Endometrium (tissue), 2 donors: ENCODE measurements around the gene RBPMS2.

ENCODE experiments used
- FAIRE-seq: peaks from 2 replicates; lab custom pipeline; 2012; peaks lifted over from hg19 to GRCh38; lab: Jason Lieb, UNC
- donor health status: control.
- donor health status: control.

The RBPMS2 gene

GRCh38 chr15:64782751-64783150, 7.4 kb upstream of the RBPMS2 start:
- FAIRE-seq = no peak

GRCh38 chr15:64781299-64781698, 5.9 kb upstream of the RBPMS2 start:
- FAIRE-seq = no peak

- FAIRE-seq = no peak
Observed at GRCh38 chr15:64780600-64781156, 5.3 kb upstream of the RBPMS2 start.

- no peak for FAIRE-seq
Observed at GRCh38 chr15:64779630-64780029, 4.2 kb upstream of the RBPMS2 start.

GRCh38 chr15:64779024-64779423, 3.6 kb upstream of the RBPMS2 start:
- FAIRE-seq = no peak

- no peak for FAIRE-seq
Observed at GRCh38 chr15:64776402-64776786, 1.0 kb upstream of the RBPMS2 start.

GRCh38 chr15:64774629-64775493, 528 bp downstream of the RBPMS2 start:
- no peak for FAIRE-seq

- no peak for FAIRE-seq
Observed at GRCh38 chr15:64774037-64774628, 1.3 kb downstream of the RBPMS2 start.

GRCh38 chr15:64773606-64774005, 1.8 kb downstream of the RBPMS2 start:
- FAIRE-seq = no peak

- no peak for FAIRE-seq
Observed at GRCh38 chr15:64772964-64773363, 2.4 kb downstream of the RBPMS2 start.

GRCh38 chr15:64772488-64772887, 2.9 kb downstream of the RBPMS2 start:
- no peak for FAIRE-seq

GRCh38 chr15:64770626-64771025, 4.8 kb downstream of the RBPMS2 start:
- no peak for FAIRE-seq

- FAIRE-seq = no peak
Observed at GRCh38 chr15:64767203-64767602, 8.2 kb downstream of the RBPMS2 start.

- no peak for FAIRE-seq
Observed at GRCh38 chr15:64766058-64766457, 9.3 kb downstream of the RBPMS2 start.

- FAIRE-seq = no peak
Observed at GRCh38 chr15:64763874-64764273, 11.5 kb downstream of the RBPMS2 start.

GRCh38 chr15:64763462-64763861, 11.9 kb downstream of the RBPMS2 start:
- FAIRE-seq = no peak

GRCh38 chr15:64763021-64763420, 12.4 kb downstream of the RBPMS2 start:
- no peak for FAIRE-seq

- no peak for FAIRE-seq
Observed at GRCh38 chr15:64762546-64762945, 12.8 kb downstream of the RBPMS2 start.

GRCh38 chr15:64761156-64761555, 14.2 kb downstream of the RBPMS2 start:
- FAIRE-seq = no peak

- FAIRE-seq = no peak
Observed at GRCh38 chr15:64760056-64760455, 15.3 kb downstream of the RBPMS2 start.

GRCh38 chr15:64755427-64755940, 19.9 kb downstream of the RBPMS2 start:
- FAIRE-seq = no peak

- no peak for FAIRE-seq
Observed at GRCh38 chr15:64754663-64755426, 20.5 kb downstream of the RBPMS2 start.
